ENCODE data around the gene KIRREL3.
"Not testable (repeated sequence)": the region's sequence is repeated elsewhere in the genome, so short reads cannot be mapped to it uniquely, and the experiment has no call there.

KIRREL3 gene

DNA sequence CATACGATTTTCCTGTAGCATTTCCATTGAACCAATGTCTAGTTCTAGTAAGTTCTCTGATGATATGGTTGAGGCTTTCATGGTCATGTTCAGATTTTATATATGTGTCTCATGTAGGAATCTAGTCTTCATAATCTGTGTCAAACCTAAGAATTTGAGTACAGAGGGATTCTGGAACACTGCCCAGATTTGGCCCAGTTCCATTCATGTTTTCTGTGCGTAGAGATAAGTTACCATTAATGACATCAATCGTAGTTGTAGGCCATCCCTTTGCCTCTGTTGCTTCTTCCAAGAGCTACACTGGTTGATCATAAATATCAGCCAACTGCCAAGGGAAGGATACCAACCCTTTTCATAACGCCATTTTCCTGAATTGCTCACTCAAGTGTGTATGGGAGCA, 621.8 kb downstream of the KIRREL3 start:
- DNase-seq (ENCODE audit: low read depth): no peak

DNA sequence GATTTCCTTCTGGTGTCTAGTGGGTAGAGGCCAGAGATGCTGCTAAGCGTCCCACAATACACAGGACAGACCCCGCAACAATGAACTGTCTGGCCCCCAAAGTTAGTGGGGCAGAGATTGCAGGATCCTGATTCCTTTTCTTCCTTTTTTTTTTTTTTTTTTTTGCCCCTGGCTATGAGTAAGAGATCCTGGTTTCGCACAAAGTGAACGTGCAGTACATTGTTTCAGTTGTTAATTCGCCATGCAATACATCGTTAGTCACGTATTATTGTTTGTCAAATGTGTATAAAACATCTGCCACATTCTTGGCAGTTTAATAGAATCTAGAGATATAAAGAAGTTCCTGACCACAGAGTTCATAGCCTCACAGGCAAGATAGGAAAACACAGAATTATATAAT, 624.8 kb downstream of the KIRREL3 start:
- DNase-seq (ENCODE audit: low read depth): no peak

DNA sequence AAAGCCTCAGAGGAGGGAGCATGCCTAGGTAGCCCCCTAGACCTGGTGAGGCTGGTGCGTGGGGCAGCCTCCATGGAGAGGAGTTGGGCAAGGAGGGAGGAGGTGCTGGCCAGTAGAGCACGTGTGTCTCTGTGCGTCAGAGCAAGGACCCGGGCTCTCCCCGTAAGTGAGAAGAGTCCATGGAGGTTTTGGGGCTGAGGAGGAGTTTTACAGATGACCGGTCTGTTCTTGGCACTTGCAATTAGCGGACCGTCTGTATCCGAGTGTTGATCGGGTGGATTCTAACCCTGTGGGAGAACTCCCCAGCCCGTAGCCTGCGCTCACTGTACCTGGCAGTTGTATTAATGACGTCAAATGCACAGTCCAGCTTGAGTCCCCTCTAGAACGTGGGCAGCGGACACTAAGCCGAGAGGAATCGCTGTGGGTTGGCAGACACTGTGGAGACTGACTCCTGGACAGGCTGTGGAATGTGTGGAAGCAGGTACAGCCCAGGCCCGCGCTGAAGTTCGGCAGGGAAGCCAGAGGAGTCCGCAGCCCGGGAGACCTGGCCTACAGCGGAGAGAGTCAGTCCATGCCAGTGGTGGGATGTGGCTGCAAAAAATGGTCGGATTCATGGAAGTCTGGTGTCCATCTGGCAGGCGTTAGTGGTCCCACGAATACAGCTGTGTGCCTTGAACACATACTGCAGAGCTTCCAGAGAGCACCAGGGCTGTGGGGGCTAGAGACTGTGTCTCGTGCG, 625.8 kb downstream of the KIRREL3 start:
- DNase-seq (ENCODE audit: low read depth): not testable (repeated sequence)

DNA sequence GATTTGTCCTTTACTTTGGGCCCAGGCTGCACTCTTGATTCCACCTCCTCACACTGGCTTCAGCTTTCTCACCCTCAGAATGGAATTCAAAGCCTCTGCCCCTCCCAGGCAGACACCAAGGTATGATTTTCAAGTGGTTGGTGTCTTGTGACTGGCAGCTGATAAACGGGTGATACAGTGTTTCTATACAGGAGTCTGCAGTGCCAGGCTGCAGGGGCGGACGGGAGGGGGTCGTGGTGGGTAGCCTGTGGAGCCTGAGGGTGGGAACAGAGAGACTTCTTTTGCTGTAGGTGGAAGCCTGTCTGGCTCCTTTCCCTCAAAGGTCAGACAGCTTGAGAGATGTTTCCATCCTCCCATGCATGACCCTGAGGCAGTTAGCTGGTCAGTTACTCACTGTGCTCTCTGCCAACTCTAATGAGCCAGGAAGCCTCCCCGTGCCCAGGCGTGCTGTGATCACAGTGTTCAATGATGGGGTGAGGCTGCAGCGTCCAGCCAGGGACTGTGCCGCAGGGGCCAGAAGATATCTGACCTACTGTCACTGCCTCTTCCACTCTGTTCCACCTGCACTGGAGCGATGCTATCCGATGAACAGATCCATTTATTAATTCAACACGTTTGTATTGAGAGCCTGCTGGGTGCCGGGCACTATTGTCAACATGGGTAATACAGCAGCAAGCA, 627.0 kb downstream of the KIRREL3 start:
- not testable (repeated sequence) for DNase-seq (ENCODE audit: low read depth)

All from activated T-cell treated with anti-CD3 and anti-CD28 coated beads for 24 hours (primary cell).